ENCODE data around the gene TNFAIP8L1. TPM values are rescaled to one million over a fixed set of nuclear protein-coding genes. Genes with fewer than 3 reads are reported as not detected.

TNFAIP8L1 gene
- polyA plus RNA-seq, 1 experiment, result 4.8 TPM

DNA sequence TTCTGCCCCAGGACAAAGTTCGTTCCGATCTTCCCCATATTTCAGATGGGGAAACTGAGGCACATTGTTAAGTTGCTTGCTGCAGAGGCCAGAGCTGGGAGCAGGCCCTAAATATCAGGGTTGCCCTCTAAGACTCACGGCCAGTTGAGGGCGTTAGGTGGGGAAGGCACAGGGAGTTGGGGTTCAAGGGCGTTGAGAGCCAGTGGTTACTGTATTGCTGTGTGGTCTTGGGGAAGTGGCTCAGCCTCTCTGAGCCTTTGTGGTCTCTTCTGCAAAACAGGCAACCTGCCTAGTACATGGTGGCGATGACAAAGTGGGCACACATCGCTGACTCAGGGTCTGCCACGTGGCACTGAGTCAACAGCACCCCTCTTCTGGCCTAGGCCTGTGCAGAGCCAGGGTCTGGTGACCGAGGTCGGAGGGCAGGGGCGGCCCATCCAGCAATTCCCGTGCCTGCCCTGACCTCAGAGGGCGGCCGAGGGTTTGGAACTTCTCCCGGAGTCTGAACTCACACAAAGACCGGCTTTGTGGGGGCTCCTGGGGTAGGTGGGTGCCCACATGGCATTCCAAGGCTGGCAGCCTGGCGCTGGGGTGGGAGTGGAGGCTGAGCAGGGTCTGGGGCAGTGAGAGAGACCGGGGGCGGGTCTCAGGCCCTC, 10.2 kb downstream of the TNFAIP8L1 start:
- CTCF ChIA-PET, result interaction anchor here (0.9 kb wide), 1 partner anchor 9 kb away, joined by 3 read pairs; no protein-coding TSS in a partner anchor
- Histone ChIP-seq H3K27me3 (ENCODE audit: control insufficient read depth, insufficient read depth, low read length) (no peaks in the 10 kb centered on the region), H3K4me3 (ENCODE audit: low read depth, low read length) (no peak overlapping the region), H3K36me3 (ENCODE audit: control insufficient read depth, insufficient read depth, low read length) (peaks cover 3% of the 10 kb centered on the region; the same call in 1 of the 2 replicates)
- DNase-seq (ENCODE audit: low read depth), result no peak
- POLR2A ChIA-PET, result no interaction called here
- TF ChIP-seq, protein P1, sequence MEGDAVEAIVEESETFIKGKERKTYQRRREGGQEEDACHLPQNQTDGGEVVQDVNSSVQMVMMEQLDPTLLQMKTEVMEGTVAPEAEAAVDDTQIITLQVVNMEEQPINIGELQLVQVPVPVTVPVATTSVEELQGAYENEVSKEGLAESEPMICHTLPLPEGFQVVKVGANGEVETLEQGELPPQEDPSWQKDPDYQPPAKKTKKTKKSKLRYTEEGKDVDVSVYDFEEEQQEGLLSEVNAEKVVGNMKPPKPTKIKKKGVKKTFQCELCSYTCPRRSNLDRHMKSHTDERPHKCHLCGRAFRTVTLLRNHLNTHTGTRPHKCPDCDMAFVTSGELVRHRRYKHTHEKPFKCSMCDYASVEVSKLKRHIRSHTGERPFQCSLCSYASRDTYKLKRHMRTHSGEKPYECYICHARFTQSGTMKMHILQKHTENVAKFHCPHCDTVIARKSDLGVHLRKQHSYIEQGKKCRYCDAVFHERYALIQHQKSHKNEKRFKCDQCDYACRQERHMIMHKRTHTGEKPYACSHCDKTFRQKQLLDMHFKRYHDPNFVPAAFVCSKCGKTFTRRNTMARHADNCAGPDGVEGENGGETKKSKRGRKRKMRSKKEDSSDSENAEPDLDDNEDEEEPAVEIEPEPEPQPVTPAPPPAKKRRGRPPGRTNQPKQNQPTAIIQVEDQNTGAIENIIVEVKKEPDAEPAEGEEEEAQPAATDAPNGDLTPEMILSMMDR (IDR thresholded peaks at IDR 0.05; ENCODE audit: insufficient read depth, low read depth, low read length), result no peak

DNA sequence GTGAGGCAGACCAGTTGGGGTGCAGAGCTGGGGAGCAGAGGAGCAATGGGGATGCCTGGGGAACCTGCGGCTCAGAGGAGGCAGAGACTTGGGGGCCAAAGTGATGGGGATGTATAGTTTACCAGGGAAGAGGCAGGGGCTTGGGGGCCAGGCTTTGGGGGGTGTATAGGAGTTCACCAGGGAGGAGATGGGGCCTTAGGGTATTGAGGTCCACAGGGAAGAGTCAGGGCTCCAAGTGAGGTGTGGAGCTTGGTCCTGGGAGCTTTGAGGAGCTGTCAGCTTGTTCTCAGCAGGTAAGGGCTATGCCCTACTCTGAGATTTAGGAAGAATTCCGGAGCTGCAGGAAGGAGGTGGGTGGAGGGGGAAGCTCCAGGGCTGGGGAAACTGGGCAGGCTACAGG, 10.8 kb downstream of the TNFAIP8L1 start:
- POLR2A ChIA-PET, result no interaction called here
- H3K36me3 ChIP-seq (ENCODE audit: control insufficient read depth, insufficient read depth, low read length), result peaks cover 4% of the 10 kb centered on the region

DNA sequence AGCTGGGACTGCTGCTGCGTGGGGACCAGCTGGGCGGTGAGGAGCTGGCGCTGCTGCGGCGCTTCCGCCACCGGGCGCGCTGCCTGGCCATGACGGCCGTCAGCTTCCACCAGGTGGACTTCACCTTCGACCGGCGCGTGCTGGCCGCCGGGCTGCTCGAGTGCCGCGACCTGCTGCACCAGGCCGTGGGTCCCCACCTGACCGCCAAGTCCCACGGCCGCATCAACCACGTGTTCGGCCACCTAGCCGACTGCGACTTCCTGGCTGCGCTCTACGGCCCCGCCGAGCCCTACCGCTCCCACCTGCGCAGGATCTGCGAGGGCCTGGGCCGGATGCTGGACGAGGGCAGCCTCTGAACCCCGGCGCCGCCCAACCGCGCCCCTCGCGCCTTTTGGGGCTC, 12.8 kb downstream of the TNFAIP8L1 start:
- Histone ChIP-seq H3K27me3 (ENCODE audit: control insufficient read depth, insufficient read depth, low read length) (no peaks in the 10 kb centered on the region), H3K36me3 (ENCODE audit: control insufficient read depth, insufficient read depth, low read length) (peaks cover 10% of the 10 kb centered on the region), H3K4me3 (ENCODE audit: low read depth, low read length) (no peak overlapping the region)
- TF ChIP-seq, protein P1 (IDR thresholded peaks at IDR 0.05; ENCODE audit: insufficient read depth, low read depth, low read length), result no peak
- DNase-seq (ENCODE audit: low read depth), result no peak
- ChIA-PET POLR2A (no interaction called here), CTCF (no interaction called here)

More for the DNA sequence above, 10.8 kb downstream of the TNFAIP8L1 start:
- no peak overlapping the region for H3K4me3 ChIP-seq (ENCODE audit: low read depth, low read length)
- no peak for DNase-seq (ENCODE audit: low read depth)
- CTCF ChIA-PET, result no interaction called here
- H3K27me3 ChIP-seq (ENCODE audit: control insufficient read depth, insufficient read depth, low read length), result no peaks in the 10 kb centered on the region
- TF ChIP-seq, protein P1 (IDR thresholded peaks at IDR 0.05; ENCODE audit: insufficient read depth, low read depth, low read length), result no peak

DNA sequence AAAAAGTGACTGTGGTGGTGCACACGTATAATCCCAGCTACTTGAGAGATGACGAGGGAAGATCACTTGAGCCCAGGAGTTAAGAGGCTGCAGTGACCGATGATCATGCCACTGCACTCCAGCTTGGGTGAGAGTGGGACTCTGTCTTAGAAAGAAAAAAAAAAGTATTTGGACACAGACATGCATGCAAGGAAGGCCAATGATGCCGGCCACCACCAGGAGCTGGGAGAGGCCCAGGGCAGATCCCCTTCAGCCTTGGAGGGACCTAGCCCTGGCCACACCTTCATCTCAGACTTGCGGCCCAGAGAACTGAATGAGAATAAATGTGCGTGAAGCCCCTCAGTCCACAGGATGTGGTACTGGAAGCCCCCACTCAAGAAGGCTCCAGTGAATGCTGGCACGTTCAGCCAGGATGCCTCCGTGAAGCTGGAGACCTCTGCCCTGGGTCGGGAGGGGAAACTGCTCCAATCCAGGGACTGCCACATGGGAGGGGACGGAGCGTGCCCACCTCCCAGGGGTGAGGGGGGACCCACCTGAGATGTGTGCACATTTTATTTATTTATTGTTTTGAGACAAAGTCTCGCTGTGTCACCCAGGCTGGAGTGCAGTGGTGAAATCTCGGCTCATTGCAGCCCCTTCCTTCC, 14.6 kb downstream of the TNFAIP8L1 start:
- H3K4me3 ChIP-seq (ENCODE audit: low read depth, low read length), result no peak overlapping the region
- H3K27me3 ChIP-seq (ENCODE audit: control insufficient read depth, insufficient read depth, low read length), result no peaks in the 10 kb centered on the region
- POLR2A ChIA-PET, result no interaction called here
- DNase-seq (ENCODE audit: low read depth), result no peak
- CTCF ChIA-PET, result interaction anchor here (0.6 to 1.4 kb wide), 3 partner anchors 9 to 129 kb away, joined by 3 read pairs; no protein-coding TSS in a partner anchor
- H3K36me3 ChIP-seq (ENCODE audit: control insufficient read depth, insufficient read depth, low read length), result peaks cover 14% of the 10 kb centered on the region
- TF ChIP-seq, protein P1 (IDR thresholded peaks at IDR 0.05; ENCODE audit: insufficient read depth, low read depth, low read length), result no peak

DNA sequence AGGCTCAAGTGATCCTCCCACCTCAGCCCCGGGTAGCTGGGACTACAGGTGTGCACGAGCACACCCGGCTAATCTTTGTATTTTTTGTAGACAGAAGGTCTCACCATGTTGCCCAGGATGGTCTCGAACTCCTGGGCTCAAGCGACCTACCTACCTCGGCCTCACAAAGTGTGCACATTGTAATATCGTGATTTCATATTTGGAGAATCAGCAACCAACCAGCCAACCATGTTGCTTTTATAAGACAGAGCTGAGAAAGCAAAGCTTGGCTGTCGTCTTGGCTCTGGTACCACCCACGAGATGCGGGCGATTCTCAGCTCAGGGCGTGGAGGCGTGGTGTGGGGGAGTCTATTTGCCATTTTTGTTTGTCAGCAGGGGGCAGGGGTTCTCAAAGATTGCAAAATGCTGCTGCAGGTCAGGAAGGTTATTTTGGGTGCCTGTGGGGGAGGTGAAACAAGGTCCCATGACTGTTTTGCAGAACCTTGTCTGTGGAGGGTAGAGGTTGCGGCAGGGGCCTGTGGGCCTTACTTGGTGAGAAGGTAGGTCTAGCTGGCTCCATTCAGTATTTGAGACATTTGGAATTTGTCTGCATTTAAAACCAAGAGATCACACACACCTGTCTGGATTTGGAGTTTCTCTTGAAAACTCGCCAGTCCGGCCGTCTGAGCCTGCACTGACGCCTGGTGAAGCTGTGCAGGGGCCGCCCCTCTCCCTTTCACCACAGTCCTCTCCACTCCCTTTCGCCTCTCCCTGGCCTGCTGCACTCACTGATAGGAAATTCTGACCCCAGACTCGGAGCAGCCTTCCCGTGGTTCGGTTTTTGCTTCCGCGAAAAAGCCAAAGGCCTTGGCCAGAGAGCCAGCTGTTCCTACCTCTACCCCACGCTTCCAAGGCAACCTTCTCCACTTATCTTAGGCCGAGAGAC, 15.4 kb downstream of the TNFAIP8L1 start:
- ChIA-PET POLR2A (no interaction called here), CTCF (interaction anchor here (0.6 to 1.4 kb wide), 4 partner anchors 9 to 129 kb away, joined by 3 to 4 read pairs (median 3); no protein-coding TSS in a partner anchor)
- TF ChIP-seq, protein P1 (IDR thresholded peaks at IDR 0.05; ENCODE audit: insufficient read depth, low read depth, low read length), result no peak
- DNase-seq (ENCODE audit: low read depth), result no peak
- no peaks in the 10 kb centered on the region for H3K27me3 ChIP-seq (ENCODE audit: control insufficient read depth, insufficient read depth, low read length)
- peaks cover 13% of the 10 kb centered on the region for H3K36me3 ChIP-seq (ENCODE audit: control insufficient read depth, insufficient read depth, low read length)
- no peak overlapping the region for H3K4me3 ChIP-seq (ENCODE audit: low read depth, low read length)
